Sigmoid colon (tissue), 7 donors: ENCODE results near the gene GARNL3. TPM values are rescaled to one million over a fixed set of nuclear protein-coding genes. Genes with fewer than 3 reads are reported as not detected.

ENCODE experiments used
- DNase-seq: peaks from one replicate; pipeline ENCODE4 v3.0.0-alpha.2; 2019
- H3K27ac ChIP-seq, 4 donors: fragments of 200-600 bp; sonication (generic); one replicate each; pipeline ENCODE4 v1.5.1; 2016 to 2019; ENCODE audit warnings: mild to moderate bottlenecking in 1 of 4
- H3K27me3 ChIP-seq, 3 donors: fragments of 200-600 bp; sonication (generic); one replicate each; pipeline ENCODE4 v1.5.1; 2019; ENCODE audit warnings: mild to moderate bottlenecking in 1 of 3
- H3K36me3 ChIP-seq, 4 donors: fragments of 200-600 bp; sonication (generic); one replicate each; pipeline ENCODE4 v1.5.1; 2016 to 2019
- H3K4me1 ChIP-seq, 4 donors: fragments of 200-600 bp; sonication (generic); one replicate each; pipeline ENCODE4 v1.5.1; 2017 to 2019
- H3K4me3 ChIP-seq, 4 donors: fragments of 200-600 bp; sonication (generic); one replicate each; pipeline ENCODE4 v1.5.1; 2017 to 2019; ENCODE audit warnings: mild to moderate bottlenecking in 2 of 4, moderate library complexity in 1 of 4
- H3K9me3 ChIP-seq, 4 donors: fragments of 200-600 bp in 3 of 4; sonication (generic) in 3 of 4; one replicate each; pipeline versions ENCODE4 v1.5.1 to v1.6.1; 2013 to 2019
- CTCF ChIP-seq, 4 experiments: fragments of 450-650 bp in 3 of 4; fragments of 200-600 bp in 1 of 4; IDR thresholded peaks; one replicate each; pipeline ENCODE4 v1.5.1; 2016 to 2019; ENCODE audit warnings: antibody characterized with exemption in 4 of 4, mild to moderate bottlenecking in 3 of 4, moderate library complexity in 2 of 4
- EP300 ChIP-seq, 4 donors: sonication (generic); formaldehyde crosslinking; IDR thresholded peaks; one replicate each; pipeline ENCODE4 v1.6.1; 2017; ENCODE audit warnings: antibody characterized with exemption in 4 of 4
- POLR2A ChIP-seq, 2 donors: fragments of 450-650 bp; IDR thresholded peaks; one replicate each; pipeline ENCODE4 v1.6.1; 2016; ENCODE audit warnings: antibody characterized with exemption in 2 of 2, mild to moderate bottlenecking in 2 of 2, moderate library complexity in 2 of 2
- POLR2AphosphoS5 ChIP-seq, 4 donors: sonication (generic); formaldehyde crosslinking; IDR thresholded peaks; one replicate each; pipeline ENCODE4 v1.6.1; 2017; ENCODE audit warnings: antibody characterized with exemption in 4 of 4
- WGBS, 2 donors: extraction: QIAGEN DNeasy Blood & Tissue Kit; methylation state at CpG; one replicate each; pipeline ENCODE4 v1.1.7; 2013; 5-methylcytosine and 5-hydroxymethylcytosine counted together
- intact Hi-C: fragments of 100-400 bp; cut with DNase I; formaldehyde crosslinking; loops from one replicate; pipeline ENCODE4 v1.15.1; 2023
- polyA plus RNA-seq, 3 donors: library from polyadenylated mRNA; stranded (reverse); fragments of 200-250 nt; gene quantifications; one replicate each; pipeline ENCODE4 v1.2.3, GENCODE V29; 2013
- total RNA-seq, 4 donors: library from RNA; depleted of rRNA; stranded (reverse); fragments of >200 nt; gene quantifications; one replicate each; pipeline ENCODE4 v1.1.0, GENCODE V29; 2016
- donor health status: healthy with polysubstance abuse.
- donor health status: Bipolar disorder and iron deficiency.
- donor health status: healthy.

Gene GARNL3
- total and polyA plus RNA-seq, 7 donors: 0.92 to 28.0 (median 10.2) TPM

GRCh38 chr9:127349483-127350113 lies 85.0 kb downstream of the GARNL3 start:
- TF ChIP-seq CTCF (IDR thresholded peaks at IDR 0.05) (no peak), POLR2A (IDR thresholded peaks at IDR 0.05) (no peak), EP300 (IDR thresholded peaks at IDR 0.05) (no peak), POLR2AphosphoS5 (IDR thresholded peaks at IDR 0.05) (no peak)
- 94 to 96% methylated on average over 12 of the region's 12 CpGs for WGBS, 2 donors
- intact Hi-C loops: no loop called here
- Histone ChIP-seq H3K36me3 (peaks cover 0 to 2% (median 0%) of the 10 kb centered on the region in 4 donors), H3K4me3 (no peak overlapping the region), H3K9me3 (no peaks in the 10 kb centered on the region), H3K27me3 (no peaks in the 10 kb centered on the region), H3K27ac (no peak overlapping the region), H3K4me1 (no peaks in the 10 kb centered on the region)
- DNase-seq: no peak

GRCh38 chr9:127351182-127352166 lies 86.9 kb downstream of the GARNL3 start:
- Histone ChIP-seq H3K9me3 (no peaks in the 10 kb centered on the region), H3K4me3 (no peak overlapping the region), H3K27ac (no peak overlapping the region), H3K36me3 (peaks cover 0 to 16% (median 0%) of the 10 kb centered on the region in 4 donors), H3K27me3 (no peaks in the 10 kb centered on the region), H3K4me1 (no peaks in the 10 kb centered on the region)
- TF ChIP-seq EP300 (IDR thresholded peaks at IDR 0.05): no peak
- no peak for TF ChIP-seq POLR2AphosphoS5 (IDR thresholded peaks at IDR 0.05)
- TF ChIP-seq POLR2A (IDR thresholded peaks at IDR 0.05): no peak
- TF ChIP-seq CTCF (IDR thresholded peaks at IDR 0.05): no peak
- WGBS, 2 donors: 88 to 91% methylated on average over 4 of the region's 4 CpGs
- no peak for DNase-seq
- intact Hi-C loops: no loop called here

GRCh38 chr9:127353882-127354281 lies 89.3 kb downstream of the GARNL3 start:
- TF ChIP-seq POLR2A (IDR thresholded peaks at IDR 0.05) (no peak), POLR2AphosphoS5 (IDR thresholded peaks at IDR 0.05) (no peak), EP300 (IDR thresholded peaks at IDR 0.05) (no peak), CTCF (IDR thresholded peaks at IDR 0.05) (no peak)
- Histone ChIP-seq H3K9me3 (no peaks in the 10 kb centered on the region), H3K27me3 (no peaks in the 10 kb centered on the region), H3K36me3 (peaks cover 0 to 36% (median 4%) of the 10 kb centered on the region in 4 donors), H3K4me3 (no peak overlapping the region), H3K4me1 (no peaks in the 10 kb centered on the region), H3K27ac (no peak overlapping the region)
- WGBS, 2 donors: 41 to 89% methylated on average over 5 of the region's 5 CpGs
- DNase-seq: no peak
- intact Hi-C loops: no loop called here

- no peak overlapping the region for H3K27ac ChIP-seq
- intact Hi-C loops: no loop called here
- H3K9me3 ChIP-seq: no peaks in the 10 kb centered on the region
- peaks cover 0 to 36% (median 4%) of the 10 kb centered on the region in 4 donors for H3K36me3 ChIP-seq
- H3K4me3 ChIP-seq: no peak overlapping the region
- H3K27me3 ChIP-seq: no peaks in the 10 kb centered on the region
- TF ChIP-seq CTCF (IDR thresholded peaks at IDR 0.05) (no peak), EP300 (IDR thresholded peaks at IDR 0.05) (no peak), POLR2A (IDR thresholded peaks at IDR 0.05) (no peak), POLR2AphosphoS5 (IDR thresholded peaks at IDR 0.05) (no peak)
- H3K4me1 ChIP-seq: peaks cover 0 to 9% (median 2%) of the 10 kb centered on the region in 4 donors
- no peak for DNase-seq
- WGBS, 2 donors: 75 to 92% methylated on average over 4 of the region's 4 CpGs
Observed at GRCh38 chr9:127356906-127357305, 92.3 kb downstream of the GARNL3 start.
